NCI-H1436 (cell line): ENCODE data around the gene TBC1D30.
"Not testable (repeated sequence)": the region's sequence is repeated elsewhere in the genome, so short reads cannot be mapped to it uniquely, and the experiment has no call there.

Experiments
- DNase-seq: peaks from one replicate; lab custom pipeline; 2025; lab: John Stamatoyannopoulos, UW

Gene TBC1D30

GRCh38 chr12:64824500-64825142 is at the start of gene TBC1D30:
Gene TBC1D30 (plus strand): TSS chr12:64824647. CDS start chr12:64824880, 233 bp downstream.
- peak; percentile 66 for DNase-seq

- DNase-seq = not testable (repeated sequence)
Measured at GRCh38 chr12:64775147-64775736, 49.2 kb upstream of the TBC1D30 start.

- no peak for DNase-seq
Measured at GRCh38 chr12:64779354-64779974, 45.0 kb upstream of the TBC1D30 start.

- no peak for DNase-seq
Measured at GRCh38 chr12:64780132-64780530, 44.3 kb upstream of the TBC1D30 start.

- DNase-seq = peak; percentile 20
Measured at GRCh38 chr12:64780531-64781279, 43.7 kb upstream of the TBC1D30 start.

GRCh38 chr12:64781280-64782190 is 42.9 kb upstream of the TBC1D30 start:
- DNase-seq = peak; percentile 38

- no peak for DNase-seq
Measured at GRCh38 chr12:64782191-64782876, 42.1 kb upstream of the TBC1D30 start.

- DNase-seq = no peak
Measured at GRCh38 chr12:64785838-64786237, 38.6 kb upstream of the TBC1D30 start.

GRCh38 chr12:64790166-64790565 is 34.3 kb upstream of the TBC1D30 start:
- no peak for DNase-seq

GRCh38 chr12:64791036-64791435 is 33.4 kb upstream of the TBC1D30 start:
- DNase-seq = no peak

- DNase-seq = no peak
Measured at GRCh38 chr12:64792128-64792527, 32.3 kb upstream of the TBC1D30 start.

GRCh38 chr12:64793610-64794009 is 30.8 kb upstream of the TBC1D30 start:
- DNase-seq = no peak

- DNase-seq = no peak
Measured at GRCh38 chr12:64794305-64794704, 30.1 kb upstream of the TBC1D30 start.

GRCh38 chr12:64796205-64796845 is 28.1 kb upstream of the TBC1D30 start:
- DNase-seq = peak; percentile 79

GRCh38 chr12:64797156-64797555 is 27.3 kb upstream of the TBC1D30 start:
- no peak for DNase-seq

GRCh38 chr12:64798165-64798564 is 26.3 kb upstream of the TBC1D30 start:
- DNase-seq = no peak

GRCh38 chr12:64800640-64801039 is 23.8 kb upstream of the TBC1D30 start:
- DNase-seq = no peak

- no peak for DNase-seq
Measured at GRCh38 chr12:64801381-64801780, 23.1 kb upstream of the TBC1D30 start.

GRCh38 chr12:64802180-64802775 is 22.2 kb upstream of the TBC1D30 start:
- peak; percentile 24 for DNase-seq

GRCh38 chr12:64806173-64806572 is 18.3 kb upstream of the TBC1D30 start:
- DNase-seq = no peak
